Left lung (tissue), 10 donors: Measurements from ENCODE around the gene PADI1. TPM values are rescaled to one million over a fixed set of nuclear protein-coding genes. Genes with fewer than 3 reads are reported as not detected.

ENCODE experiments used
- ATAC-seq: fragments of 200-7000 bp; cut with Tn5 transposase; one replicate; pipeline ENCODE4 v1.9.1; 2020; ENCODE audit warnings: moderate library complexity
- DNase-seq, 4 donors: peaks; one replicate each; pipeline ENCODE4 v3.0.0-alpha.2; 2013 to 2020
- H3K27ac ChIP-seq, 2 donors: fragments of 200-600 bp; sonication (generic) in 1 of 2; one replicate each; pipeline versions ENCODE4 v1.5.0 to v1.8.0; 2020 to 2021
- H3K27me3 ChIP-seq, 2 donors: fragments of 200-600 bp; sonication (generic) in 1 of 2; one replicate each; pipeline versions ENCODE4 v1.5.0 to v1.8.0; 2020 to 2021
- H3K36me3 ChIP-seq, 2 donors: fragments of 200-600 bp; sonication (generic) in 1 of 2; one replicate each; pipeline versions ENCODE4 v1.5.0 to v1.8.0; 2020 to 2021
- H3K4me1 ChIP-seq, 2 donors: fragments of 200-600 bp; one replicate each; pipeline ENCODE4 v1.8.0; 2021
- H3K4me3 ChIP-seq, 2 donors: fragments of 200-600 bp; sonication (generic) in 1 of 2; one replicate each; pipeline versions ENCODE4 v1.5.0 to v1.8.0; 2020 to 2021; ENCODE audit warnings: mild to moderate bottlenecking in 1 of 2
- H3K9me3 ChIP-seq, 2 donors: fragments of 200-600 bp; sonication (generic) in 1 of 2; one replicate each; pipeline versions ENCODE4 v1.5.0 to v1.8.0; 2020 to 2021
- CTCF ChIP-seq, 2 donors: fragments of 200-600 bp; sonication (generic) in 1 of 2; IDR thresholded peaks; one replicate each; pipeline versions ENCODE4 v1.5.0 to v1.8.0; 2021; ENCODE audit warnings: antibody characterized with exemption in 2 of 2
- intact Hi-C, 2 donors: fragments of 100-400 bp; cut with DNase I; formaldehyde crosslinking; loops; one replicate each; pipeline versions ENCODE4 v1.11.2 to v1.14.2; 2022
- polyA plus RNA-seq, 6 donors: library from polyadenylated mRNA; unstranded; fragments of 120-200 nt; gene quantifications; one replicate each; pipeline ENCODE4 v1.2.1, GENCODE V29; 2013; ENCODE audit not compliant: insufficient read length in 6 of 6
- total RNA-seq, 2 donors: library from RNA; stranded (reverse); fragmentation: NEBNext Ultra II Directional; extraction: Animal tissue kit (Norgen Biotek cat#: 25700); gene quantifications; one replicate each; pipeline ENCODE4 v1.2.1, GENCODE V29; 2021
- donor health status: DM: no; HTN: yes; CAD: no.
- donor health status: DM: no; HTN: no; CAD: no.

The PADI1 gene
- total and polyA plus RNA-seq, 8 donors = not detected

DNA sequence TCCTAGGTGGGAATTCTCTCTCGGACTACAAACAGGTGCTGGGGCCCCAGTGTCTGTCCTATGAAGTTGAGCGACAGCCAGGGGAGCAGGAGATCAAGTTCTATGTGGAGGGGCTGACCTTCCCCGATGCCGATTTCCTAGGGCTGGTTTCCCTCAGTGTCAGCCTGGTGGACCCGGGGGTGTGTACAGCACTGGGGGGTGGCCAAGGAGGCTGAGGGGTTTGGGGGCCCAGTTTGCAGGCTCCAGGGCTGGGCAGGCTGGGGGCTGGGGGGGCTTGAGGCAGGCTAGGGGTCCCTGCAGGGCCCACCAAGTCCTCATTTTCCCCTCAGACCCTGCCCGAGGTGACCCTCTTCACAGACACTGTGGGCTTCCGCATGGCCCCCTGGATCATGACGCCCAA, 23.7 kb downstream of the PADI1 start:
- no peak for TF ChIP-seq CTCF (IDR thresholded peaks at IDR 0.05)
- Histone ChIP-seq H3K36me3 (no peaks in the 10 kb centered on the region), H3K4me3 (no peak overlapping the region), H3K27me3 (peaks cover 0 to 24% of the 10 kb centered on the region in 2 donors), H3K9me3 (no peaks in the 10 kb centered on the region), H3K27ac (no peak overlapping the region), H3K4me1 (no peaks in the 10 kb centered on the region)
- no peak for DNase-seq
- intact Hi-C loops = loop anchor here in 1 of 2 donors (10.0 kb wide), 1 partner anchor 94 kb away; no protein-coding TSS in a partner anchor
- ATAC-seq = no peak

GRCh38 chr1:17229379-17229778, 24.5 kb downstream of the PADI1 start:
- intact Hi-C loops = loop anchor here in 1 of 2 donors (10.0 kb wide), 1 partner anchor 95 kb away; no protein-coding TSS in a partner anchor
- ATAC-seq (no peak), DNase-seq (no peak)
- Histone ChIP-seq H3K9me3 (no peaks in the 10 kb centered on the region), H3K4me3 (no peak overlapping the region), H3K27me3 (peaks cover 0 to 23% of the 10 kb centered on the region in 2 donors), H3K27ac (no peak overlapping the region), H3K36me3 (no peaks in the 10 kb centered on the region), H3K4me1 (no peaks in the 10 kb centered on the region)
- TF ChIP-seq CTCF (IDR thresholded peaks at IDR 0.05) = no peak

DNA sequence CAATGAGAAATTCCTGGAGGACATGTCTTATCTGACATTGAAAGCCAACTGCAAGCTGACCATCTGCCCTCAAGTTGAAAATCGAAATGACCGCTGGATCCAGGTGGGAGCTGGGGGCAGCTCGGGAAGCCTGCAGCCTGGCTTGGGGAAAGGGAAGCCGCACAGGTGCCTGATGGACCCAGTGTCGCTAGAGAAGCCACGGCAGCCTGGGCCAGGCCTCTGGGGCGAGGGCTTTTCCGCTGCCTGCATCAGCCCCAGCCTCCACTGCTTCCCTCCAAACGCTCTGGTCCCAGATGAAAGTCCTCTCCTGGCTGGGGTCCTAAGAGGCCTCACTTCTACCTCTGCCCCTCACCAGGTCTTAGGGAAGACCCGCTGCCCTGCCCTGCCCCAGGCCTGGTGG, 25.2 kb downstream of the PADI1 start:
- no peak overlapping the region for H3K4me3 ChIP-seq
- no peaks in the 10 kb centered on the region for H3K9me3 ChIP-seq
- H3K27me3 ChIP-seq = peaks cover 0 to 22% of the 10 kb centered on the region in 2 donors
- H3K27ac ChIP-seq = no peak overlapping the region
- DNase-seq (no peak), ATAC-seq (no peak)
- H3K4me1 ChIP-seq = no peaks in the 10 kb centered on the region
- no peak for TF ChIP-seq CTCF (IDR thresholded peaks at IDR 0.05)
- intact Hi-C loops = no loop called here
- no peaks in the 10 kb centered on the region for H3K36me3 ChIP-seq

- ATAC-seq (no peak), DNase-seq (no peak)
- no peaks in the 10 kb centered on the region for H3K9me3 ChIP-seq
- no peaks in the 10 kb centered on the region for H3K36me3 ChIP-seq
- no peaks in the 10 kb centered on the region for H3K4me1 ChIP-seq
- no peak overlapping the region for H3K27ac ChIP-seq
- intact Hi-C loops = no loop called here
- no peak overlapping the region for H3K4me3 ChIP-seq
- no peak for TF ChIP-seq CTCF (IDR thresholded peaks at IDR 0.05)
- peaks cover 0 to 22% of the 10 kb centered on the region in 2 donors for H3K27me3 ChIP-seq
These were observed 25.9 kb downstream of the PADI1 start for GRCh38 chr1:17230671-17231310.

- Histone ChIP-seq H3K4me1 (no peaks in the 10 kb centered on the region), H3K27me3 (peaks cover 0 to 22% of the 10 kb centered on the region in 2 donors), H3K27ac (no peak overlapping the region), H3K36me3 (no peaks in the 10 kb centered on the region), H3K4me3 (no peak overlapping the region), H3K9me3 (no peaks in the 10 kb centered on the region)
- ATAC-seq (no peak), DNase-seq (no peak)
- no peak for TF ChIP-seq CTCF (IDR thresholded peaks at IDR 0.05)
- intact Hi-C loops = no loop called here
These were observed 28.1 kb downstream of the PADI1 start for GRCh38 chr1:17232759-17233661.
